Lower leg skin (tissue), 3 donors: ENCODE measurements around the gene PDE8B.

ENCODE experiments used
- POLR2A ChIP-seq, 2 donors: fragments of 450-650 bp; IDR thresholded peaks; one replicate each; pipeline ENCODE4 v1.6.1; 2016 to 2017; ENCODE audit warnings: antibody characterized with exemption in 2 of 2, mild to moderate bottlenecking in 1 of 2, moderate library complexity in 1 of 2
- TF ChIP-seq, protein P1 (sequence below), 3 donors: fragments of 450-650 bp; IDR thresholded peaks; one replicate each; pipeline ENCODE4 v1.5.1; 2016; ENCODE audit warnings: antibody characterized with exemption in 3 of 3, mild to moderate bottlenecking in 3 of 3, moderate library complexity in 2 of 3

DNA sequence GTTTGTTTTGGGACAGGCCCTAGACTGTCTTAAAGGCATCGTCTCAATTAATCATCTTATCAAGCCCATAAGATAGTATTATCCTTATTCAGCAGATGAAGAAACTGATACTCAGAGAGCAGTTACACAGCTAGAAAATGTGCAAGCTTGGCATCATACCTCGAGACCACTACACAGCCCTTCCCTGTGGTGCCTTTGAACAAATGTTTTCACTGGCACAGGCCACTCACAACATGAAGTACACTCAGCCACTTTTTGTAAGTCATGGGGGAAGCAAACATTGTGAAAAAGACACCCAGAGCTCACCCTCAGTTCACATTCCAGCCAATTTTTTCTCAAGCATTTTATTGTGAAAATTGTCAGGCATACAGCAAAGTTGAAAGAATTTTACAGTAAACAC lies 159.1 kb downstream of the PDE8B start:
- TF ChIP-seq POLR2A (IDR thresholded peaks at IDR 0.05): no peak
- TF ChIP-seq, protein P1, sequence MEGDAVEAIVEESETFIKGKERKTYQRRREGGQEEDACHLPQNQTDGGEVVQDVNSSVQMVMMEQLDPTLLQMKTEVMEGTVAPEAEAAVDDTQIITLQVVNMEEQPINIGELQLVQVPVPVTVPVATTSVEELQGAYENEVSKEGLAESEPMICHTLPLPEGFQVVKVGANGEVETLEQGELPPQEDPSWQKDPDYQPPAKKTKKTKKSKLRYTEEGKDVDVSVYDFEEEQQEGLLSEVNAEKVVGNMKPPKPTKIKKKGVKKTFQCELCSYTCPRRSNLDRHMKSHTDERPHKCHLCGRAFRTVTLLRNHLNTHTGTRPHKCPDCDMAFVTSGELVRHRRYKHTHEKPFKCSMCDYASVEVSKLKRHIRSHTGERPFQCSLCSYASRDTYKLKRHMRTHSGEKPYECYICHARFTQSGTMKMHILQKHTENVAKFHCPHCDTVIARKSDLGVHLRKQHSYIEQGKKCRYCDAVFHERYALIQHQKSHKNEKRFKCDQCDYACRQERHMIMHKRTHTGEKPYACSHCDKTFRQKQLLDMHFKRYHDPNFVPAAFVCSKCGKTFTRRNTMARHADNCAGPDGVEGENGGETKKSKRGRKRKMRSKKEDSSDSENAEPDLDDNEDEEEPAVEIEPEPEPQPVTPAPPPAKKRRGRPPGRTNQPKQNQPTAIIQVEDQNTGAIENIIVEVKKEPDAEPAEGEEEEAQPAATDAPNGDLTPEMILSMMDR (IDR thresholded peaks at IDR 0.05): no peak
